OCI-LY1 (cell line): Measurements from ENCODE around the gene KCTD18.

ENCODE experiments used
- CTCF ChIP-seq: fragments of 200-600 bp; sonication (generic), shearing (Covaris generic); IDR thresholded peaks from 2 replicates; pipeline ENCODE4 v1.5.1; 2017; ENCODE audit warnings: mild to moderate bottlenecking, antibody characterized with exemption, low read length, moderate library complexity, mixed read lengths
- EZH2 ChIP-seq: fragments of 200-600 bp; sonication (generic), shearing (Covaris generic); IDR thresholded peaks from 2 replicates; pipeline ENCODE4 v1.8.0; 2017; ENCODE audit warnings: borderline replicate concordance, mixed run types, mild to moderate bottlenecking, antibody characterized with exemption, low read length, moderate library complexity, mixed read lengths

GRCh38 chr2:200469708-200470211 lies 40.1 kb downstream of the KCTD18 start:
- TF ChIP-seq CTCF (no peak), EZH2 (no peak)
